Placental epithelial cell (primary cell): ENCODE measurements around the gene UCHL5. TPM values are rescaled to one million over a fixed set of nuclear protein-coding genes. Genes with fewer than 3 reads are reported as not detected.

ENCODE experiments used
- small RNA-seq: library from RNA; depleted of rRNA; stranded (forward); fragments of <200 nt; gene quantifications from one replicate; pipeline ENCODE3, GENCODE V24; 2012
- total RNA-seq: library from RNA; depleted of rRNA; stranded (reverse); fragments of >200 nt; gene quantifications from 2 replicates; pipeline ENCODE4 v1.2.3, GENCODE V29; 2012

UCHL5 gene
- total RNA-seq, result 25.1 and 42.4 TPM in 2 replicates

DNA sequence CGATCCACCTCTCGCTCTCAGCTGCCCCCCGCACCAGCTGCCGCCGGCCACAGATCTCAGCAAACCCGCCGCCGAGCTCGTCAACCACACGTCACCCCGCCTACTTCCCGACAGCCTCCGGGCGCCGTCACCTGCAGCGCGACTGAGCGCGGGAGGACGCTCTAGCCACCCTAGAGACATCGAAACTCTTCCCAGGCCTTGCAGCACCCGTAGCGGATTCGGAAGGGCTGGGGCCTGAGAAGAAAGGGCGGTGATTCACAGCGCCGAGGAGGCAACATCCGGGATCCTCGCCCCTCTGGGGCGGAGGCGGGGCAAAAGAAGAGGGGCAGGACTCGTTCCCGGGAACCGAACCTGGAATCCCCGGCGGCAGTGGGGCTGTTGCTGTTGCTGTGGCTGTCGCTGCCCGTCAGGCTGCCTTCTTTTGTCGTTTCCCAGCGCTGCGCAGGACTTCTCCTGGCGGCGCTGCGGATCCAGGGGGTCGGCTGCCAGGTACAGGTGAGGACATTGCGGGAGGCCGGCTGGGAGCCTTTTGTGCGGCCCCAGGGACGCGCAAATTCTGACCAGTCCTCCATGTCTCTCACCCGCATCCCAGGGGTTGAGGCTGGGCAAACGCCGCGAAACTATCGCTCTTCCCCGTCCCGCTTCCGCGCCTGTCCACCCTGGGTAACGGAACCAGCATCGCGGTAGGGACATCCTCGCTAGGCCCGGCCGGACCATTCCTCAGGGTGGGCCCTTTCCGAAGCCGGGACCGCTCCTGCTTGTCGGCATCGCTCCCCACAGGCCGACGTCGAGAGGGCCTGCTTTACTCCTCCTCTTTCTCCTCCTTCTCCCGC is at the start of gene UCHL5, which contains the start of gene RO60:
UCHL5 (minus strand) TSS at position 79 of the 833 bp plus-strand sequence. CDS start 100 bp downstream, outside the sequence.
RO60 (plus strand) TSS at position 331 of the 833 bp plus-strand sequence. CDS start 9,443 bp downstream, outside the sequence.

DNA sequence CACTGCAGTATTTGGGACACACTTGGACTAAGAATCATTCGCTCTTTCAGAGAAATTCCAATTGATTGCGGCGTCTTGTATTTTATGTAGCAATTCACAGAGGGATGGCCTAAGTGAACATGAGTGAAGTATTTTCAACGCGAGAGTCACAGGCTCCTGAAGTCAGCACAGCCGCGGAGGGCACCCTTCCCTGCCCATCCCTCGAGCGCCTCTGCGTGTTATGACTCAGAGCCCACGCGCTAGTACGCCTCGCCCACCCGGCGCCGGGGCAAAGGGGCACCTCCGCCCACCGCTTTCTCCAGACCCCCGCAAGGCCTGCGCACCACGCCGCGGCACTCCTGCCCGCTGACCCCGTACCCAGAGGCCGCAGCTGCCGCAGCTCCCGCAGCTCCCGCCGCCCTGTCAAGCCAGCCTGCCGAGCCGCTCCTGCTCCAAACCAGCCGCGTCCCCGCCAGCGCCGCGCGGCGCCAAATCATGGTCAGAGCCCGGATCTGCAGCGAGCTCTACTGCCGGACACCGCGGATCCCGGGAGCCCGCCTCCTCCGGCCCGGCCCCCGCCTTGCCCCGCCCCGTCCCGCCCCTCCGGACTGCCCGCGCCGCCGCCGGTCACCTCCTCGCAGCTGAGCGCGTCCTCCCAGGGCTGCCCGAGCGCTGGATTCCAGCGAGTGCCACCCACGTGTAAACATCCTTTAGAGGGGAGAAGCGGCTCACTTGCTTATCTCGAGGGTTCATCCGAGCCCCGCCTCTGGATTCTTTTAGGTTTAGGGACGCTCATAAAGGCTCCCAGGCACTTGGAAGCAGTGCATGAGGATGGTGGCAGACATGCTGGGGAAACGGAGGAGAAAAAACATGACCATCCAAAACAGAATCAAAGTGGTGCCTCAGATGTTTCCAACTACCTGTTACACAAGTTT is 46.0 kb upstream of the UCHL5 start, which contains the start of gene GLRX2:
GLRX2 (minus strand) TSS at position 508 of the 914 bp plus-strand sequence; CDS start at position 476, 32 bp downstream.

Small RNA genes within 50 kb of the gene (small RNA-seq; reads per million reads assigned to genes)
- 3.7 reads per million, percentile 88 among the genes with 10 or more reads in this experiment for gene SCARNA18B

Other genes with a start within 250 kb of the UCHL5 start
- 119 and 149 TPM in 2 replicates for gene RO60, start 252 bp upstream of the UCHL5 start, total RNA-seq
- 3.1 and 5.0 TPM in 2 replicates for gene GLRX2, start 46.1 kb upstream of the UCHL5 start, total RNA-seq
- 20.4 and 23.6 TPM in 2 replicates for gene CDC73, start 62.7 kb upstream of the UCHL5 start, total RNA-seq
- gene B3GALT2, start 127.3 kb upstream of the UCHL5 start, total RNA-seq, result under 0.01 and 0.33 TPM in 2 replicates